ENCODE results near the gene SYK. TPM values are rescaled to one million over a fixed set of nuclear protein-coding genes. Genes with fewer than 3 reads are reported as not detected.

SYK gene
- total and polyA plus RNA-seq, 2 donors (not counting 1 experiment from before 2014, with no cell fraction given) = 60.3 to 242 TPM

DNA sequence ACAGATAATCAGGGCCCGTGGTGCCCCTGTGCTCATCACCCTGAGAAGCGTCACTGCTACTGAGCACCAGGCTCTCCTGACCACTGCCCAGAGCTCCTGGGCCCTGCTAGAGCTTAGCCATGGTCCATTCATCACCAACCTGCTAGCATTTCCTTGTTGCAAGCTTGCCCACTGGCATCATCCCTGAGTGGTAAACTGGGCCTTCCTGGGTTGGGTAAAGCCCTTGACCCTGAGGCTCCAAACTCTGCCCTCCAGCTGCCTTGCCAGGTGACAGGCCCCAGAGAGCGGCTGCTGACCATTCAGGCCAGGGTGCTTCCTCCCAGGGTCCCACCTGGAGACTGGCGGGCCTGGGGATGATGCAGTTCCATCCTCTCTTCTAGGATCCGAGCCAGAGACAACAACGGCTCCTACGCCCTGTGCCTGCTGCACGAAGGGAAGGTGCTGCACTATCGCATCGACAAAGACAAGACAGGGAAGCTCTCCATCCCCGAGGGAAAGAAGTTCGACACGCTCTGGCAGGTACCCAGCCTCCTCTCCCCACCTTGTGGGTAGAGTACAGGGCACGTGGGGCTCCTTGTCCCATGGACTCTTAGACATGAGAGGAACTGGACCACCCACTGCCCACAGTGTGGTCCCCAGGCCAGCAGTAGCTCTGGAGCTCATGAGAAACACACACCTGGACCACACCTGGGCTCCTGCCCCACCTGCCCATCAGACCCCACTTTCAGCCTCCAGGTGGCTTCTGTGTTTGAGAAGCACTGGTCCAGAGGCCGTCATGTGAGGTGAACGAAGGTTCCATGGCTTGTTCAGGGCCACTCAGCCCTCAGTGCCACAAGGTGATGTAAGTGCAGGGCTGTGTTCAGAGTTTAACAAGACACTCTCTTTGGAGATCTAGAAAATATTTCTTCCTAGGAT is 60.5 kb downstream of the SYK start:
- no peak overlapping the region for H3K4me3 ChIP-seq (ENCODE audit: control extremely low read depth in 1 of 5, extremely low read depth in 1 of 5, insufficient read depth in 1 of 5, low read depth in 2 of 5, low read length in 4 of 5)
- intact Hi-C loops (cut with micrococcal nuclease) = no loop called here
- Mint-ChIP-seq H3K27me3 (no peaks in the 10 kb centered on the region), H3K4me1 (peaks cover 39% of the 10 kb centered on the region), H3K9me3 (ENCODE audit: insufficient read depth) (no peaks in the 10 kb centered on the region), H3K4me3 (no peak overlapping the region), H3K27ac (peak overlapping the region; percentile 65)
- POLR2A ChIA-PET = no interaction called here
- H2AFZ ChIP-seq (ENCODE audit: insufficient read depth, low read depth, low read length, poor library complexity, severe bottlenecking) = no peak overlapping the region
- DNase-seq = no peak
- H3K9ac ChIP-seq (ENCODE audit: low read length) = no peak overlapping the region
- no peak overlapping the region for H3K4me2 ChIP-seq (replicated peaks; ENCODE audit: low read depth, low read length, poor library complexity, severe bottlenecking)
- H3K27me3 ChIP-seq (replicated peaks in 1 of 4; ENCODE audit: control extremely low read depth in 1 of 4, control insufficient read depth in 3 of 4, insufficient read depth in 4 of 4, low read length in 3 of 4) = no peaks in the 10 kb centered on the region
- no peak for TF ChIP-seq EZH2 (IDR thresholded peaks at IDR 0.05; ENCODE audit: borderline replicate concordance, insufficient read depth, low read depth, low read length, poor library complexity, severe bottlenecking)
- TF ChIP-seq, protein P1, sequence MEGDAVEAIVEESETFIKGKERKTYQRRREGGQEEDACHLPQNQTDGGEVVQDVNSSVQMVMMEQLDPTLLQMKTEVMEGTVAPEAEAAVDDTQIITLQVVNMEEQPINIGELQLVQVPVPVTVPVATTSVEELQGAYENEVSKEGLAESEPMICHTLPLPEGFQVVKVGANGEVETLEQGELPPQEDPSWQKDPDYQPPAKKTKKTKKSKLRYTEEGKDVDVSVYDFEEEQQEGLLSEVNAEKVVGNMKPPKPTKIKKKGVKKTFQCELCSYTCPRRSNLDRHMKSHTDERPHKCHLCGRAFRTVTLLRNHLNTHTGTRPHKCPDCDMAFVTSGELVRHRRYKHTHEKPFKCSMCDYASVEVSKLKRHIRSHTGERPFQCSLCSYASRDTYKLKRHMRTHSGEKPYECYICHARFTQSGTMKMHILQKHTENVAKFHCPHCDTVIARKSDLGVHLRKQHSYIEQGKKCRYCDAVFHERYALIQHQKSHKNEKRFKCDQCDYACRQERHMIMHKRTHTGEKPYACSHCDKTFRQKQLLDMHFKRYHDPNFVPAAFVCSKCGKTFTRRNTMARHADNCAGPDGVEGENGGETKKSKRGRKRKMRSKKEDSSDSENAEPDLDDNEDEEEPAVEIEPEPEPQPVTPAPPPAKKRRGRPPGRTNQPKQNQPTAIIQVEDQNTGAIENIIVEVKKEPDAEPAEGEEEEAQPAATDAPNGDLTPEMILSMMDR (IDR thresholded peaks at IDR 0.05) = no peak
- H3K79me2 ChIP-seq (ENCODE audit: control insufficient read depth, insufficient read depth, low read length) = peaks cover 60% of the 10 kb centered on the region
- peaks cover 62% of the 10 kb centered on the region for H4K20me1 ChIP-seq (ENCODE audit: control insufficient read depth, insufficient read depth, low read length, poor library complexity, severe bottlenecking)
- no peaks in the 10 kb centered on the region for H3K9me3 ChIP-seq (ENCODE audit: control extremely low read depth in 1 of 3, control insufficient read depth in 2 of 3, insufficient read depth in 1 of 3, low read length in 2 of 3)
- no peak for ATAC-seq (ENCODE audit: low read depth)
- H3K4me1 ChIP-seq (ENCODE audit: control insufficient read depth in 2 of 2, insufficient read depth in 2 of 2, low read length in 2 of 2) = peaks cover 21 to 32% of the 10 kb centered on the region in 2 donors
- CTCF ChIA-PET = interaction anchor here (1.0 to 2.6 kb wide), 3 partner anchors 7 to 106 kb away, joined by 4 to 9 read pairs (median 5); no protein-coding TSS in a partner anchor
- peaks cover 6 to 97% of the 10 kb centered on the region in 2 experiments for H3K36me3 ChIP-seq (replicated peaks in 1 of 2; ENCODE audit: control extremely low read depth in 1 of 2, control insufficient read depth in 1 of 2, extremely low read depth in 1 of 2, insufficient read depth in 2 of 2, low read length in 1 of 2)
- peak overlapping the region in 1 of 2 donors; percentile 61 for H3K27ac ChIP-seq (ENCODE audit: low read length in 2 of 2)
- 86% methylated on average over 13 of the region's 16 CpGs for WGBS (ENCODE audit: insufficient coverage)

DNA sequence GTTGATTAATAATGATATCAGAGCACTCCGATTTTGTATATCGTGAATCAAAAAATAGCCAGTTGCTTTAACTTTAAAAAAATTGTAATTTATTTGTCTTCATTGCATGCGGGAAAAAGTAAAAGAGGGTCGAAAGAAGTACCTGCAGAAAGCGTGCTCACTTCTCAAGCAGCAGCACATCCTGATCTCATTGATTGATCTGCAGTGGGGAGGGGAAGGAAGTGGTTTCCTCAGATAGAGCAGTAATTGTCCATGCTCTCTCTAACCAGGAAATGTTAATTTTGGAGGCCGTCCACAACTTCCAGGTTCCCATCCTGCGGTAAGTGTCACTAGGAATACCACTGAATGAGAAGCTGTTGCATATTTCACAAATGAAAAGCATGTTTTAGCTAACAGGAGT is 63.2 kb downstream of the SYK start:
- Mint-ChIP-seq H3K9me3 (ENCODE audit: insufficient read depth) (no peaks in the 10 kb centered on the region), H3K4me3 (no peak overlapping the region), H3K27me3 (no peaks in the 10 kb centered on the region), H3K4me1 (peaks cover 12% of the 10 kb centered on the region), H3K27ac (peak overlapping the region; percentile 46)
- 88% methylated on average over 3 of the region's 7 CpGs for WGBS (ENCODE audit: insufficient coverage)
- TF ChIP-seq, protein P1 (IDR thresholded peaks at IDR 0.05) = no peak
- TF ChIP-seq EZH2 (IDR thresholded peaks at IDR 0.05; ENCODE audit: borderline replicate concordance, insufficient read depth, low read depth, low read length, poor library complexity, severe bottlenecking) = no peak
- H3K4me3 ChIP-seq (ENCODE audit: control extremely low read depth in 1 of 5, extremely low read depth in 1 of 5, insufficient read depth in 1 of 5, low read depth in 2 of 5, low read length in 4 of 5) = no peak overlapping the region
- peaks cover 37% of the 10 kb centered on the region for H4K20me1 ChIP-seq (ENCODE audit: control insufficient read depth, insufficient read depth, low read length, poor library complexity, severe bottlenecking)
- intact Hi-C loops (cut with micrococcal nuclease) = no loop called here
- H3K79me2 ChIP-seq (ENCODE audit: control insufficient read depth, insufficient read depth, low read length) = peaks cover 33% of the 10 kb centered on the region
- no peaks in the 10 kb centered on the region for H3K27me3 ChIP-seq (replicated peaks in 1 of 4; ENCODE audit: control extremely low read depth in 1 of 4, control insufficient read depth in 3 of 4, insufficient read depth in 4 of 4, low read length in 3 of 4)
- H3K27ac ChIP-seq (ENCODE audit: low read length in 2 of 2) = no peak overlapping the region
- no peak for ATAC-seq (ENCODE audit: low read depth)
- peaks cover 6 to 85% of the 10 kb centered on the region in 2 experiments for H3K36me3 ChIP-seq (replicated peaks in 1 of 2; ENCODE audit: control extremely low read depth in 1 of 2, control insufficient read depth in 1 of 2, extremely low read depth in 1 of 2, insufficient read depth in 2 of 2, low read length in 1 of 2)
- H3K4me1 ChIP-seq (ENCODE audit: control insufficient read depth in 2 of 2, insufficient read depth in 2 of 2, low read length in 2 of 2) = peaks cover 7 to 8% of the 10 kb centered on the region in 2 donors
- DNase-seq = no peak
- no peak overlapping the region for H3K4me2 ChIP-seq (replicated peaks; ENCODE audit: low read depth, low read length, poor library complexity, severe bottlenecking)
- H3K9ac ChIP-seq (ENCODE audit: low read length) = no peak overlapping the region
- ChIA-PET CTCF (interaction anchor here (0.6 to 1.5 kb wide), 2 partner anchors 38 to 94 kb away, joined by 3 to 5 read pairs; no protein-coding TSS in a partner anchor), POLR2A (interaction anchor here (0.5 kb wide), 1 partner anchor 53 kb away, joined by 8 read pairs; no protein-coding TSS in a partner anchor)
- H2AFZ ChIP-seq (ENCODE audit: insufficient read depth, low read depth, low read length, poor library complexity, severe bottlenecking) = no peak overlapping the region
- H3K9me3 ChIP-seq (ENCODE audit: control extremely low read depth in 1 of 3, control insufficient read depth in 2 of 3, insufficient read depth in 1 of 3, low read length in 2 of 3) = no peaks in the 10 kb centered on the region

All from B cell (primary cell).